Mucosa of rectum (tissue), 2 donors: ENCODE results near the gene LILRA6.
"Not testable (repeated sequence)": the region's sequence is repeated elsewhere in the genome, so short reads cannot be mapped to it uniquely, and the experiment has no call there.

ENCODE experiments used
- H3K27ac ChIP-seq, 2 donors: one replicate each; pipeline ENCODE4 v1.7.0; 2013; ENCODE audit warnings: inconsistent platforms in 2 of 2, low read depth in 2 of 2, low read length in 2 of 2
- H3K27me3 ChIP-seq, 2 donors: one replicate each; pipeline ENCODE4 v1.7.0; 2013; ENCODE audit warnings: low read length in 2 of 2; ENCODE audit not compliant: control insufficient read depth in 2 of 2, insufficient read depth in 2 of 2
- H3K36me3 ChIP-seq, 2 donors: one replicate each; pipeline ENCODE4 v1.7.0; 2013; ENCODE audit warnings: low read length in 2 of 2; ENCODE audit not compliant: control insufficient read depth in 2 of 2, insufficient read depth in 2 of 2
- H3K4me1 ChIP-seq, 2 donors: one replicate each; pipeline ENCODE4 v1.7.0; 2013; ENCODE audit warnings: low read length in 2 of 2, mild to moderate bottlenecking in 1 of 2; ENCODE audit not compliant: control insufficient read depth in 2 of 2, insufficient read depth in 2 of 2
- H3K4me3 ChIP-seq, 2 donors: one replicate each; pipeline ENCODE4 v1.7.0; 2013; ENCODE audit warnings: low read length in 2 of 2
- H3K9ac ChIP-seq, 2 donors: one replicate each; pipeline ENCODE4 v1.7.0; 2013; ENCODE audit warnings: low read length in 2 of 2, low read depth in 1 of 2, mild to moderate bottlenecking in 1 of 2
- H3K9me3 ChIP-seq, 2 donors: one replicate each; pipeline ENCODE4 v1.7.0; 2013; ENCODE audit warnings: low read length in 2 of 2; ENCODE audit not compliant: control insufficient read depth in 2 of 2
- donor health status: healthy.
- donor health status: Normal muscosa, but diverticular disease.

Gene LILRA6

GRCh38 chr19:54252845-54253244 lies 10.3 kb upstream of the LILRA6 start:
- Histone ChIP-seq H3K4me3 (no peak overlapping the region), H3K9me3 (no peaks in the 10 kb centered on the region), H3K4me1 (no peaks in the 10 kb centered on the region), H3K9ac (no peak overlapping the region), H3K27ac (no peak overlapping the region), H3K27me3 (peaks cover 0 to 5% of the 10 kb centered on the region in 2 donors), H3K36me3 (no peaks in the 10 kb centered on the region)

DNA sequence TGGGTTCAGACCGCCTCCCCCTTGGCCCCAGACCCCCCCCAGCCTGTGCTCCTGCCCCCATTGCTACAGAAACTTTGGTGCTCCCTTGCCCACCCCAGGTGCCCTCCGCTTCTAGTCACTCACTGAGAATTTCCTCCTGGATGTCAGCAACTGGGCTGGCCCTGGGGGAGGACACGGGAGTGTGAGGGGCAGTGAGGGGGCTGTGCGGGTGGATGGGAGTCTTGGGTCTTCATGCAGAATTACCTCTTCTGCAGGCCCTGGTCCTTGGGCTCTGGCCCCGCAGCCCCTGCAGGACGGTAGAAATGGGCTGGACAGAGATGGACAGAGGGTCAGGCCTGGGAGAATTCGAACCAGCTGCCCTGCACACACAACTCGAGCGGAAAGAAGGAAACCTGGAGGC lies 9.7 kb upstream of the LILRA6 start:
- no peaks in the 10 kb centered on the region for H3K36me3 ChIP-seq
- H3K27ac ChIP-seq, result no peak overlapping the region
- no peaks in the 10 kb centered on the region for H3K4me1 ChIP-seq
- H3K4me3 ChIP-seq, result no peak overlapping the region
- no peak overlapping the region for H3K9ac ChIP-seq
- H3K27me3 ChIP-seq, result peaks cover 0 to 3% of the 10 kb centered on the region in 2 donors
- H3K9me3 ChIP-seq, result no peaks in the 10 kb centered on the region

GRCh38 chr19:54248016-54248601 lies 5.5 kb upstream of the LILRA6 start:
- Histone ChIP-seq H3K27ac (no peak overlapping the region), H3K9me3 (no peaks in the 10 kb centered on the region), H3K36me3 (no peaks in the 10 kb centered on the region), H3K9ac (no peak overlapping the region), H3K4me3 (no peak overlapping the region), H3K27me3 (peaks cover 3% of the 10 kb centered on the region in 2 donors), H3K4me1 (no peaks in the 10 kb centered on the region)

- Histone ChIP-seq H3K4me3 (no peak overlapping the region), H3K9me3 (no peaks in the 10 kb centered on the region), H3K27me3 (peaks cover 0 to 3% of the 10 kb centered on the region in 2 donors), H3K4me1 (no peaks in the 10 kb centered on the region), H3K27ac (peak overlapping the region in 1 of 2 donors; percentile 21), H3K36me3 (no peaks in the 10 kb centered on the region), H3K9ac (no peak overlapping the region)
These were observed 4.7 kb upstream of the LILRA6 start for GRCh38 chr19:54247106-54247930.

DNA sequence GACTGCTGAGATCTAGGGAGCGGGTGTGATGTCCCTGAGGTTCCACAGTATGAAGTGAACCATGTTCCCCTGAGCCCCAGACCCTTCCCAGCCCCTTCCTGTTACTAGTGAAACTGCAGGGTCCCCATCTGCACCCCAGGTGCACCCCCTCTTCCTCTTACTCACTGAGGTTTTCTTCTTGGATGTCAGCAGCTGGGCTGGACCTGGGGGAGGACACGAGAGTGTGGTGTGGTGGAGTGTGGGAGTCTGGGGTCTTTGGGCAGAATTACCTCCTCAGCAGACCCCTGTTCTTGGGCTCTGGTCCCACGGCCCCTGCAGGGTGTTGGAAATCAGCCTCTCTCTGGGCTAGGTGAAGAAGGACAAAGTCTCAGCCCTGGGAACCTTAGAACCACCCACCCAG lies 3.3 kb upstream of the LILRA6 start:
- H3K9me3 ChIP-seq, result no peaks in the 10 kb centered on the region
- no peaks in the 10 kb centered on the region for H3K36me3 ChIP-seq
- no peaks in the 10 kb centered on the region for H3K4me1 ChIP-seq
- no peak overlapping the region for H3K27ac ChIP-seq
- H3K9ac ChIP-seq, result no peak overlapping the region
- H3K27me3 ChIP-seq, result peaks cover 0 to 3% of the 10 kb centered on the region in 2 donors
- H3K4me3 ChIP-seq, result no peak overlapping the region

DNA sequence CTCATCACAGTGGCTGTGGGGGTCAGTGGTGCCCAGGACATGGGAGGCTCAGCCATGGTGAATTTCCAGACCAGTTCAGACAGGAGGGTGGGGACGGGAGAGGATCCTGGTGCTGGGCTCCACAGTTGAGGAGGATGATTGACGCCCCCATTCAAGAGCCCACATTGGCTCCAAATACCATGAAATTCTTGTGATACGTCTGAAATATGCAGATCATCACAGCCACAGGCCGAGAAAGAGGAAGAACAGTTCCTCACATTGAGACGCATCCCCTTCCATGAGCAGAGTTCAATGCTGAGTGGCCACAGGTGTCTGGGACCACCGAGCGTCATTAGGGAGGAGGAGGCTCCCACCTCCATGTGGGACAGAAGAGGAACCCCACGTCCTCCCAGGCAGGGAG lies 1.2 kb upstream of the LILRA6 start:
- H3K27ac ChIP-seq, H3K27me3 ChIP-seq, H3K9ac ChIP-seq, H3K4me3 ChIP-seq, H3K36me3 ChIP-seq, H3K4me1 ChIP-seq, H3K9me3 ChIP-seq: not testable (repeated sequence)

DNA sequence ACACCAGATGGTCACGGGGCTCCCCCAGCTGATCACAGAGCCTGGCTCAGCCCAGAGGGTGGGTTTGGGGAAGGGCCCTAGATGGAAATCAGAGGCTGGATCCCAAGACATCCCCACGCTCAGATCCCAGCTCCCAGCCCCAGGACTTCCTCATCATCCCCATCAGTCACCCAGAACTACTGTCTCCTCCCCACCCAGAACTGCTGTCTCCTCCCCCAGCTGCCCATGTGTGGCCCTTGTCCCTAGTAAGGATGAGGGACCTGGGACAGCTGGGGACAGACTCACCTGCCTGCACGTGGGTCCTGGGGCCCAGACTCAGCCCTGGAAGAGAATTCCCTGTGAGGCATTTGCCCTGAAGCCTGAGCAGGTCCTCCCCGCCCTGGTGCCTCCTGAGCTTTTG lies 356 bp downstream of the LILRA6 start:
- H3K27ac ChIP-seq, H3K27me3 ChIP-seq, H3K36me3 ChIP-seq, H3K4me3 ChIP-seq, H3K9me3 ChIP-seq, H3K9ac ChIP-seq, H3K4me1 ChIP-seq: not testable (repeated sequence)

DNA sequence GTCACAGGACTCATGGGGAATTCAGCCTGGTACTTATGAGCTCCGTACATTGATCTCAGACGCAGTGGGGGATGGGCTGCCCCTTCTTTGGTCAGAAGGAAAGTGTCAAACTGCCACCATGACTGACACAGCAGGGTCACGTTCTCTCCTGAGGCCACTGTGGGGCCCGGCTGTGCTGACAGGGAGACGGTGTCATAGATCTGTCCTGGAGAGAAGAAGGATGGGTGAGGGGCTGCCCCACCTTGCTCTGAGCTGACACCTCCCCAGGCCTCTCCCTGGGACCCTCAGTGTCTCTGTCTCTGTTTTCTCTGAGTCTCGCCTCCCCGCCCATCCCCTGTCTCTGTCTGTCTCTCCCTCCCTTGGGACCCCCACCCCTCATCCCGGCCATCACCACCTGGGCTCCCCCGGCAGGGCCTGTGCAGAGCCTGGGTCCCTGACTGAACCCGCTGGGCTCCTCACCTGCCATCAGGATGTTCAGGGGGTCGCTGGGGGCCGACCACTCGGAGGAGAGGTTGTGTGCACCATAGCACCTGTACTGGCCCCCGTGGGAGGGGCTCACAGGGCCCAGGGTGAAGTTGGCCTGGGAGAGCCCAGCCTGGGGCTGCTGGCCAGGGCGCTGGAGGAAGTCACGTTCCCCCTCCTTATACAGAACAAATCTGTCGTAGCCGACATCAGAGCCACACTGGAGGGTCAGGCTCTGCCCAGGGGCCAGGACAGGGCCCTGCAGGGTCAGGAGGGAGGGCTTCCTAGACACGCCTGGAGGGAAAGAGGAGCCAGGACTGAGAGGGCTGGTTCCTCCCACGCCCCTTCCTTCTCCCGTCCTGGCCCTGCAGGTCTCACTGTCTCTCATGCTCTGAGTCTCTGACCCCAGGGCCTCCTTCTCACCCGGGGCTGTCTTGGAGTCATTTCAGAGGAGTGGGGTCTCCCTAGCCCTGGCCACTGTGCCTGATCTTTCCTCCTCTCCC lies 1.9 kb downstream of the LILRA6 start:
- not testable (repeated sequence) for H3K9ac ChIP-seq, H3K36me3 ChIP-seq, H3K4me1 ChIP-seq, H3K9me3 ChIP-seq, H3K27ac ChIP-seq, H3K4me3 ChIP-seq, H3K27me3 ChIP-seq

- not testable (repeated sequence) for H3K36me3 ChIP-seq, H3K4me1 ChIP-seq, H3K4me3 ChIP-seq, H3K9me3 ChIP-seq, H3K27ac ChIP-seq, H3K27me3 ChIP-seq, H3K9ac ChIP-seq
These were observed 2.9 kb downstream of the LILRA6 start for GRCh38 chr19:54239491-54240371.
